ENCODE data around the gene ZBTB42. TPM values are rescaled to one million over a fixed set of nuclear protein-coding genes. Genes with fewer than 3 reads are reported as not detected.

Gene ZBTB42
- total and polyA plus RNA-seq, 4 donors: 1.5 to 9.4 (median 4.9) TPM

GRCh38 chr14:104808456-104808855, 7.6 kb downstream of the ZBTB42 start:
- Histone ChIP-seq H3K36me3 (ENCODE audit: control insufficient read depth in 4 of 4, insufficient read depth in 3 of 4, low read depth in 1 of 4, low read length in 3 of 4) (no peaks in the 10 kb centered on the region), H3K4me3 (ENCODE audit: low read depth in 1 of 3, low read length in 3 of 3) (no peak overlapping the region), H3K9me3 (ENCODE audit: control insufficient read depth in 4 of 4, low read length in 3 of 4) (no peaks in the 10 kb centered on the region), H3K9ac (ENCODE audit: low read depth in 1 of 2, low read length in 2 of 2) (no peak overlapping the region), H3K27ac (ENCODE audit: low read depth in 1 of 2, low read length in 2 of 2) (no peak overlapping the region), H3K27me3 (ENCODE audit: control insufficient read depth in 4 of 4, insufficient read depth in 4 of 4, low read length in 3 of 4) (no peaks in the 10 kb centered on the region), H3K4me1 (ENCODE audit: control insufficient read depth in 4 of 4, insufficient read depth in 4 of 4, low read length in 3 of 4) (peaks cover 0 to 10% (median 3%) of the 10 kb centered on the region in 4 donors)
- 88% methylated on average over 6 of the region's 6 CpGs for WGBS
- DNase-seq (ENCODE audit: low spot score): no peak
- no peak for TF ChIP-seq EGR1 (IDR thresholded peaks at IDR 0.05; ENCODE audit: low read depth in 2 of 2)
- TF ChIP-seq, protein P1, sequence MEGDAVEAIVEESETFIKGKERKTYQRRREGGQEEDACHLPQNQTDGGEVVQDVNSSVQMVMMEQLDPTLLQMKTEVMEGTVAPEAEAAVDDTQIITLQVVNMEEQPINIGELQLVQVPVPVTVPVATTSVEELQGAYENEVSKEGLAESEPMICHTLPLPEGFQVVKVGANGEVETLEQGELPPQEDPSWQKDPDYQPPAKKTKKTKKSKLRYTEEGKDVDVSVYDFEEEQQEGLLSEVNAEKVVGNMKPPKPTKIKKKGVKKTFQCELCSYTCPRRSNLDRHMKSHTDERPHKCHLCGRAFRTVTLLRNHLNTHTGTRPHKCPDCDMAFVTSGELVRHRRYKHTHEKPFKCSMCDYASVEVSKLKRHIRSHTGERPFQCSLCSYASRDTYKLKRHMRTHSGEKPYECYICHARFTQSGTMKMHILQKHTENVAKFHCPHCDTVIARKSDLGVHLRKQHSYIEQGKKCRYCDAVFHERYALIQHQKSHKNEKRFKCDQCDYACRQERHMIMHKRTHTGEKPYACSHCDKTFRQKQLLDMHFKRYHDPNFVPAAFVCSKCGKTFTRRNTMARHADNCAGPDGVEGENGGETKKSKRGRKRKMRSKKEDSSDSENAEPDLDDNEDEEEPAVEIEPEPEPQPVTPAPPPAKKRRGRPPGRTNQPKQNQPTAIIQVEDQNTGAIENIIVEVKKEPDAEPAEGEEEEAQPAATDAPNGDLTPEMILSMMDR (IDR thresholded peaks at IDR 0.05; ENCODE audit: low read depth, low read length, missing input control): no peak
- no peak for TF ChIP-seq RAD21 (IDR thresholded peaks at IDR 0.05)
- TF ChIP-seq SP1 (IDR thresholded peaks at IDR 0.05): no peak
- no peak for TF ChIP-seq REST (IDR thresholded peaks at IDR 0.05)
- TF ChIP-seq, protein P2, sequence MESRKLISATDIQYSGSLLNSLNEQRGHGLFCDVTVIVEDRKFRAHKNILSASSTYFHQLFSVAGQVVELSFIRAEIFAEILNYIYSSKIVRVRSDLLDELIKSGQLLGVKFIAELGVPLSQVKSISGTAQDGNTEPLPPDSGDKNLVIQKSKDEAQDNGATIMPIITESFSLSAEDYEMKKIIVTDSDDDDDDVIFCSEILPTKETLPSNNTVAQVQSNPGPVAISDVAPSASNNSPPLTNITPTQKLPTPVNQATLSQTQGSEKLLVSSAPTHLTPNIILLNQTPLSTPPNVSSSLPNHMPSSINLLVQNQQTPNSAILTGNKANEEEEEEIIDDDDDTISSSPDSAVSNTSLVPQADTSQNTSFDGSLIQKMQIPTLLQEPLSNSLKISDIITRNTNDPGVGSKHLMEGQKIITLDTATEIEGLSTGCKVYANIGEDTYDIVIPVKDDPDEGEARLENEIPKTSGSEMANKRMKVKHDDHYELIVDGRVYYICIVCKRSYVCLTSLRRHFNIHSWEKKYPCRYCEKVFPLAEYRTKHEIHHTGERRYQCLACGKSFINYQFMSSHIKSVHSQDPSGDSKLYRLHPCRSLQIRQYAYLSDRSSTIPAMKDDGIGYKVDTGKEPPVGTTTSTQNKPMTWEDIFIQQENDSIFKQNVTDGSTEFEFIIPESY (IDR thresholded peaks at IDR 0.05): no peak
- TF ChIP-seq FOXA1 (IDR thresholded peaks at IDR 0.05): no peak
- no peak for TF ChIP-seq ATF3 (IDR thresholded peaks at IDR 0.05)
- TF ChIP-seq NR2F2 (IDR thresholded peaks at IDR 0.05): no peak
- TF ChIP-seq HNF4G (IDR thresholded peaks at IDR 0.05): no peak
- TF ChIP-seq RXRA (IDR thresholded peaks at IDR 0.05): no peak
- TF ChIP-seq MAX (IDR thresholded peaks at IDR 0.05): no peak
- no peak for TF ChIP-seq TAF1 (conservative IDR thresholded peaks at IDR 0.05)
- no peak for TF ChIP-seq FOXA2 (IDR thresholded peaks at IDR 0.05)
- no peak for TF ChIP-seq JUND (IDR thresholded peaks at IDR 0.05)

DNA sequence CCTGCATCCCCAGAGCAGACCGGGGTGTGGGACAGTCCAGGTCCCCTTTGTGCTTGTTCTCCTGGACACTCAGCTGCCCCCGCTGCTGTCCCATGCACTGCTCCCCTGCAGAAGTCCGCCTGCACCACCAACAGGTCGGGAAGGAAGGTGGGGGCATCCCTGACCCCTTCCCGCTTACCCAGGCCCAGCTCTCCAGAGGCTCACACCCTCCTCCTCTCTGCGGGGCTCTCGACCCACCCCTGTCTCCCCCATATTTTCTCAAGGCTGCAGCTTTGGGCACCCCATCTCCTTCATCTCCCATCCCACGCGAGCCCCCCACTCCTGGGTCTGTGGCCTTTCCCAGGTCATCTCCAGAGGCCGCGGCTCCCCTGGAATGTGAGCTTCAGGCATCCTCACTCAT, 9.4 kb downstream of the ZBTB42 start:
- H3K9ac ChIP-seq (ENCODE audit: low read depth in 1 of 2, low read length in 2 of 2): no peak overlapping the region
- H3K9me3 ChIP-seq (ENCODE audit: control insufficient read depth in 4 of 4, low read length in 3 of 4): no peaks in the 10 kb centered on the region
- peaks cover 1 to 16% (median 5%) of the 10 kb centered on the region in 4 donors for H3K4me1 ChIP-seq (ENCODE audit: control insufficient read depth in 4 of 4, insufficient read depth in 4 of 4, low read length in 3 of 4)
- 92% methylated on average over 11 of the region's 11 CpGs for WGBS
- no peak overlapping the region for H3K27ac ChIP-seq (ENCODE audit: low read depth in 1 of 2, low read length in 2 of 2)
- no peak for DNase-seq (ENCODE audit: low spot score)
- H3K27me3 ChIP-seq (ENCODE audit: control insufficient read depth in 4 of 4, insufficient read depth in 4 of 4, low read length in 3 of 4): no peaks in the 10 kb centered on the region
- H3K4me3 ChIP-seq (ENCODE audit: low read depth in 1 of 3, low read length in 3 of 3): no peak overlapping the region
- no peaks in the 10 kb centered on the region for H3K36me3 ChIP-seq (ENCODE audit: control insufficient read depth in 4 of 4, insufficient read depth in 3 of 4, low read depth in 1 of 4, low read length in 3 of 4)
- TF ChIP-seq EGR1 (IDR thresholded peaks at IDR 0.05; ENCODE audit: low read depth in 2 of 2): no peak
- TF ChIP-seq, protein P2 (IDR thresholded peaks at IDR 0.05): no peak
- TF ChIP-seq NR2F2 (IDR thresholded peaks at IDR 0.05): no peak

Data from liver (tissue), 9 donors.